Measurements from ENCODE around the gene OR7C2.

Gene OR7C2

DNA sequence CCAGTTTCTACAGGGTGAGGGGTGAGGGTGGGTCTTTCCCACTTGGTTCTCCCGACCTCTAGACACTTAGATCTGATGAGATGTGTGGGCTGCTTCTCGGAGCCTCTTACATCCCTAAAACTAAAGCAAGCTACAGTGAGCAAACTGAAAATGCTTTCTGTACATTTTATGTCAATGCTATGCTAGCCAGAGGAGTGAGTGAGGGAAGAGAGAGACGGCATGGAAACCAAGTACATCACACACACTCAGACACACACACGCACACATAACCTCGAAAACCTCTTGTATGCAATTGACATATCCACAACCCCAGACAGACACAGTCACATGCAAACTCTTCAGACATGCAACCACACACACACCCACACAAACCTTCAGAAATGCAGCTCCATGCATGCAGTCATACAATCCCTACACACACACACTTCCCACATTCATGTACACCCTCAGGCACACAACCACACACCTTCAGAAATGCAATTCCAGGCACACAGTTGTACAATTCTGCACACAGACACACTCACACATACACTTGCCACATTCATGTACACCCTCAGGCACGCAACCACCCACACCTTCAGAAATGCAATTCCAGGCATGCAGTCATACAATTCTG, 37.0 kb downstream of the OR7C2 start:
- H3K4me3 ChIP-seq (ENCODE audit: low read depth, low read length), result peak overlapping the region; percentile 75

- peak within 1 kb of the TSS; percentile 75 for H3K4me3 ChIP-seq (ENCODE audit: low read depth, low read length)
These were observed 38.4 kb downstream of the OR7C2 start, which contains the start of gene SLC1A6 for GRCh38 chr19:14979476-14980255. SLC1A6 (minus strand) TSS chr19:14979864; CDS start chr19:14972910, 6,954 bp downstream.

DNA sequence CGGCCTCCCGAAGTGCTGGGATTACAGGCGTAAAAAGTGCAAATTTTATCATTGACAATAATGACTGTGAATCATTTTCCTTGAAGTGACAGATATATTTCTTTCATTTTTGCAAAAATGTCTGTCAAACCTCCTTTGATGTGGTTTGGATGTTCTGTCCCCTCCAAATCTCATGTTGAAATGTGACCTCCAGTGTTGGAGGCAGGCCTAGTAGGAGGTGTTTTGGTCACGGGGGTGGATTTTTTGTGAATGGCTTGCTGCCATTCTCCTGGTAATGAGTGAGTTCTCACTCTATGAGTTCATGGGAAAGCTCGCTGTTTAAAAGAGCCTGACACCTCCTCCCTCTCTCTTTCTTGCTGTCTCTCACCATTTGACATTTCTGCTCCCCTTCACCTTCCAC, 43.8 kb downstream of the OR7C2 start:
- H3K4me3 ChIP-seq (ENCODE audit: low read depth, low read length), result no peak overlapping the region

Measured in iPS-11a (cell line).